ENCODE data around the gene SPNS3. TPM values are rescaled to one million over a fixed set of nuclear protein-coding genes. Genes with fewer than 3 reads are reported as not detected.

Gene SPNS3
- total and polyA plus RNA-seq, 9 of the 15 experiments (the other 6 are each of a cell fraction or from before 2014, with no cell fraction given) = not detected

GRCh38 chr17:4520060-4520893 is 86.5 kb downstream of the SPNS3 start (continued):
- TF ChIP-seq SNRNP70 (optimal IDR thresholded peaks at IDR 0.05; ENCODE audit: low read depth, low read length) = no peak
- TF ChIP-seq L3MBTL2 (IDR thresholded peaks at IDR 0.05) = no peak
- no peak for TF ChIP-seq TFAP4 (CRISPR knock-in tag; IDR thresholded peaks at IDR 0.05; ENCODE audit: borderline replicate concordance)
- TF ChIP-seq MEF2A (IDR thresholded peaks at IDR 0.05; ENCODE audit: control insufficient read depth, low read depth, low read length) = no peak
- TF ChIP-seq HMG20A (CRISPR knock-in tag; conservative IDR thresholded peaks at IDR 0.05) = no peak

- CTCF ChIA-PET (ENCODE audit: low intra/inter-chr PET ratio) = no interaction called here
- Histone ChIP-seq H3K4me3 (no peak overlapping the region), H3K27ac (ENCODE audit: extremely low read depth, low read depth, low read length) (no peak overlapping the region), H3K27me3 (ENCODE audit: control insufficient read depth in 2 of 2, insufficient read depth in 2 of 2, low read length in 2 of 2) (peaks cover 15 to 63% of the 10 kb centered on the region in 2 experiments; a peak in 4 of 5 replicates), H3K4me2 (ENCODE audit: insufficient read depth, low read length) (no peak overlapping the region), H3K9me1 (ENCODE audit: control insufficient read depth, insufficient read depth, low read length) (no peaks in the 10 kb centered on the region), H3K79me2 (ENCODE audit: control insufficient read depth, insufficient read depth, low read length) (no peaks in the 10 kb centered on the region), H4K20me1 (replicated peaks; ENCODE audit: control insufficient read depth, insufficient read depth, low read length) (no peaks in the 10 kb centered on the region), H3K4me1 (replicated peaks in 1 of 2; ENCODE audit: control insufficient read depth in 2 of 2, insufficient read depth in 2 of 2, low read length in 2 of 2) (peaks cover 0 to 8% of the 10 kb centered on the region in 2 experiments; a peak in 2 of 5 replicates), H2AFZ (ENCODE audit: low read depth, low read length) (no peak overlapping the region), H3K9me3 (replicated peaks; ENCODE audit: control insufficient read depth, insufficient read depth, low read depth, low read length) (no peaks in the 10 kb centered on the region), H3K9ac (ENCODE audit: insufficient read depth in 1 of 2, low read depth in 2 of 2, low read length in 2 of 2) (no peak overlapping the region), H3K36me3 (ENCODE audit: control insufficient read depth, insufficient read depth, low read length) (no peaks in the 10 kb centered on the region)
- DNase-seq (ENCODE audit: extremely low read depth in 1 of 4, low spot score in 3 of 4) (no peak), FAIRE-seq (no peak), ATAC-seq (no peak)
- POLR2A ChIA-PET = no interaction called here
- intact Hi-C loops (cut with micrococcal nuclease) (no loop called here), in situ Hi-C loops (cut with MboI) (no loop called here)
- BruUV-seq (replicated peaks) = no TSS peak
- no peak for TF ChIP-seq HNRNPLL (IDR thresholded peaks at IDR 0.05; ENCODE audit: low read depth, low read length, poor library complexity, severe bottlenecking)
- TF ChIP-seq HEY1 (CRISPR knock-in tag; IDR thresholded peaks at IDR 0.05; ENCODE audit: borderline replicate concordance) = no peak
- no peak for TF ChIP-seq ATF2 (CRISPR knock-in tag; IDR thresholded peaks at IDR 0.05)
- TF ChIP-seq MAFF (IDR thresholded peaks at IDR 0.05; ENCODE audit: low read length) = no peak
- TF ChIP-seq HINFP (tag; conservative IDR thresholded peaks at IDR 0.05; ENCODE audit: low read depth) = no peak
- WGBS (ENCODE audit: insufficient coverage, low coverage, missing lambda C conversion rate) = 16% methylated on average over 8 of the region's 8 CpGs
Measured at GRCh38 chr17:4520894-4521600, 87.3 kb downstream of the SPNS3 start.

Data from K562 (cell line).